ENCODE measurements around the gene RIPOR1. TPM values are rescaled to one million over a fixed set of nuclear protein-coding genes. Genes with fewer than 3 reads are reported as not detected.

Gene RIPOR1
- total RNA-seq, 1 donor from 2014 or later: 116 TPM

DNA sequence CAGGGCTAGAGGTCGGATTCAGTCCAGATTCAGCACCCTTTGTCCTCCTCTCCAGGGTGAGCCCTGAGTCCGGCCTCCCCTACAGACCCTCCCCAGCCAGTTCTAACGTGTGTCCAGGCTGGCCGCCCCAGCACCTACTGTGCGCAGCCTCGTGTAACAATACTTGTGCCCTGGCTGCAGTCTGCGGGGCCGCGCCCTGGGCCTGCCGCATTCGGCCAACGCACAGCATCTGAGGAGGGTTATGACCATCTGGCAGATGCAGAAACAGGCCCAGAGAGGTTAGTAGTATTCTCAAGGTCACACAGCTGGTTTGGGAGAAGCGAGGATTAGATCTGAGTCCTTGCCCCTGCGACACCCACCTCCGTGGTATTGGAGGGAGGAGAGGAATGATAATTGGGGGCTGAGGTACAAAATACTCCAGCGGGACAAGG lies 968 bp downstream of the RIPOR1 start:
- H3K36me3 Mint-ChIP-seq (ENCODE audit: low read depth, unreplicated experiment): peaks cover 5% of the 10 kb centered on the region
- no peak for FAIRE-seq
- no peaks in the 10 kb centered on the region for H3K36me3 ChIP-seq (ENCODE audit: insufficient read depth, low read length)
- peaks cover 55% of the 10 kb centered on the region for H3K79me2 ChIP-seq (ENCODE audit: insufficient read depth, low read length)
- H3K9me3 ChIP-seq (ENCODE audit: insufficient read depth, low read depth, low read length): no peaks in the 10 kb centered on the region
- H3K9me3 Mint-ChIP-seq (ENCODE audit: unreplicated experiment): peaks cover 1% of the 10 kb centered on the region
- no peak for DNase-seq (ENCODE audit: low read depth)
- peaks cover 41% of the 10 kb centered on the region for H3K4me1 Mint-ChIP-seq (ENCODE audit: low read depth, unreplicated experiment)
- no peak for TF ChIP-seq EZH2 (IDR thresholded peaks at IDR 0.05; ENCODE audit: insufficient read depth, low read length)
- TF ChIP-seq, protein P1, sequence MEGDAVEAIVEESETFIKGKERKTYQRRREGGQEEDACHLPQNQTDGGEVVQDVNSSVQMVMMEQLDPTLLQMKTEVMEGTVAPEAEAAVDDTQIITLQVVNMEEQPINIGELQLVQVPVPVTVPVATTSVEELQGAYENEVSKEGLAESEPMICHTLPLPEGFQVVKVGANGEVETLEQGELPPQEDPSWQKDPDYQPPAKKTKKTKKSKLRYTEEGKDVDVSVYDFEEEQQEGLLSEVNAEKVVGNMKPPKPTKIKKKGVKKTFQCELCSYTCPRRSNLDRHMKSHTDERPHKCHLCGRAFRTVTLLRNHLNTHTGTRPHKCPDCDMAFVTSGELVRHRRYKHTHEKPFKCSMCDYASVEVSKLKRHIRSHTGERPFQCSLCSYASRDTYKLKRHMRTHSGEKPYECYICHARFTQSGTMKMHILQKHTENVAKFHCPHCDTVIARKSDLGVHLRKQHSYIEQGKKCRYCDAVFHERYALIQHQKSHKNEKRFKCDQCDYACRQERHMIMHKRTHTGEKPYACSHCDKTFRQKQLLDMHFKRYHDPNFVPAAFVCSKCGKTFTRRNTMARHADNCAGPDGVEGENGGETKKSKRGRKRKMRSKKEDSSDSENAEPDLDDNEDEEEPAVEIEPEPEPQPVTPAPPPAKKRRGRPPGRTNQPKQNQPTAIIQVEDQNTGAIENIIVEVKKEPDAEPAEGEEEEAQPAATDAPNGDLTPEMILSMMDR (IDR thresholded peaks at IDR 0.05; ENCODE audit: insufficient read depth, low read depth, low read length): no peak
- H3K4me2 ChIP-seq (ENCODE audit: low read length): peak overlapping the region; percentile 98
- H3K4me3 ChIP-seq (ENCODE audit: insufficient read depth, low read depth, low read length): peak overlapping the region; percentile 71
- peak overlapping the region; percentile 89 for H3K9ac ChIP-seq (ENCODE audit: low read length)
- no peaks in the 10 kb centered on the region for H3K27me3 ChIP-seq (ENCODE audit: insufficient read depth, low read length)
- peak overlapping the region; percentile 94 for H3K27ac Mint-ChIP-seq (ENCODE audit: unreplicated experiment)
- H3K4me1 ChIP-seq (ENCODE audit: insufficient read depth, low read length): peaks cover 41% of the 10 kb centered on the region
- H3K4me3 Mint-ChIP-seq (ENCODE audit: unreplicated experiment): peak overlapping the region; percentile 94
- peak overlapping the region; percentile 84 for H3K27ac ChIP-seq (ENCODE audit: low read depth, low read length)
- peaks cover 39% of the 10 kb centered on the region for H4K20me1 ChIP-seq (ENCODE audit: insufficient read depth, low read length)
- peak overlapping the region; percentile 74 for H2AFZ ChIP-seq (ENCODE audit: low read depth, low read length)
- H3K27me3 Mint-ChIP-seq (ENCODE audit: low read depth, unreplicated experiment): peaks cover 8% of the 10 kb centered on the region

DNA sequence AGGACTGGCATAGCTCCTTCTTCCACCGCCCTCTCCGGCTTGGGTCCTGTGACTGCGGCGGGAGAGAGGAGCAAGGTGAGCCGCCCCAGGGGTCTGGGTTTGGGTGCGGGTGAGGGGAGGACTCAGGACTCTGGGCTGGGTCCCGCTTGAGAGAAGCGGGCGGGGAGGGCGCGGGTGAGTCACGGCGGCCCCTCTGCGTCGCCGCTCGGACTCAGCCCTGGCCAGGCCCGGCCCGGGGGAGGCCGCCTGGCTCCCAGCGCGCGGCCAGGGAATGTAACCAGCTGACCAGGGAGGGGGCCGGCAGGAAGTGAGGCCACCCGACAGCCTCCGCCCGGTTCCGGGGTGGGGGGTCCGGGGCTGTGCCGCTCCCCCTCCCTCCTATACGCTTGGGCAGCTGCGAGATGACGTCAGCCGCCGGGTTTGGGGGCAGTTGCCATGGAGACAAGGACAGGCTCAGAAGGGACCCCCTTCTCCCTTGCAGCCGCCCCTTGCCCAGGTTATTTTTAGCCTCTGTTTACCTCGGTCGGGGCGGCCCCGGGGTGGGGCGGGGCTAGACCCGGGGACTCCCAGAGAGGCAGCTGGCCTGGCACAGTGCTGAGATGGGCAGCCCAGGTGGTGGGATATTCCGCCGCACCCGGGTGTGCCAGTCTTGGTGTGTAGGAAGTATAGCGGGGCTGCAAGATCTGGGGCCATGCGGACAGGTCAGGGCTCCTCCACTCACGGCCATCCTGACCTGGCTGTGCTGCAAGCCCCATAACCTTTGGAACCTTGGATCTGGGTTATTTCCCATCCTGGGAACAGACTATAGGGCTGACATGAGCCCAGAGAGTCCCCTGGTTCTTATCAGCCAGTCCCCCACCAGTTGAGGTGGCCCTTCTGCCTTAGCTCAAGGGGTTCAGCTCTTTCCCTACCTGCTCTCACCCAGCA lies 1.6 kb downstream of the RIPOR1 start:
- no peaks in the 10 kb centered on the region for H3K9me3 Mint-ChIP-seq (ENCODE audit: unreplicated experiment)
- DNase-seq (ENCODE audit: low read depth) (peak; percentile 65), FAIRE-seq (no peak)
- H3K4me3 Mint-ChIP-seq (ENCODE audit: unreplicated experiment): peak overlapping the region; percentile 94
- H3K27ac Mint-ChIP-seq (ENCODE audit: unreplicated experiment): peak overlapping the region; percentile 94
- H4K20me1 ChIP-seq (ENCODE audit: insufficient read depth, low read length): peaks cover 45% of the 10 kb centered on the region
- peaks cover 40% of the 10 kb centered on the region for H3K4me1 ChIP-seq (ENCODE audit: insufficient read depth, low read length)
- H3K9ac ChIP-seq (ENCODE audit: low read length): peak overlapping the region; percentile 89
- peak overlapping the region; percentile 84 for H3K27ac ChIP-seq (ENCODE audit: low read depth, low read length)
- no peak for TF ChIP-seq EZH2 (IDR thresholded peaks at IDR 0.05; ENCODE audit: insufficient read depth, low read length)
- TF ChIP-seq, protein P1 (IDR thresholded peaks at IDR 0.05; ENCODE audit: insufficient read depth, low read depth, low read length): no peak
- peaks cover 36% of the 10 kb centered on the region for H3K4me1 Mint-ChIP-seq (ENCODE audit: low read depth, unreplicated experiment)
- H3K36me3 Mint-ChIP-seq (ENCODE audit: low read depth, unreplicated experiment): peaks cover 5% of the 10 kb centered on the region
- H3K4me2 ChIP-seq (ENCODE audit: low read length): peak overlapping the region; percentile 98
- peaks cover 2% of the 10 kb centered on the region for H3K27me3 Mint-ChIP-seq (ENCODE audit: low read depth, unreplicated experiment)
- H3K27me3 ChIP-seq (ENCODE audit: insufficient read depth, low read length): no peaks in the 10 kb centered on the region
- H3K9me3 ChIP-seq (ENCODE audit: insufficient read depth, low read depth, low read length): no peaks in the 10 kb centered on the region
- H3K79me2 ChIP-seq (ENCODE audit: insufficient read depth, low read length): peaks cover 62% of the 10 kb centered on the region
- peak overlapping the region; percentile 74 for H2AFZ ChIP-seq (ENCODE audit: low read depth, low read length)
- H3K36me3 ChIP-seq (ENCODE audit: insufficient read depth, low read length): no peaks in the 10 kb centered on the region
- peak overlapping the region; percentile 71 for H3K4me3 ChIP-seq (ENCODE audit: insufficient read depth, low read depth, low read length)
